Measurements from ENCODE around the gene SLC16A7.

DNA sequence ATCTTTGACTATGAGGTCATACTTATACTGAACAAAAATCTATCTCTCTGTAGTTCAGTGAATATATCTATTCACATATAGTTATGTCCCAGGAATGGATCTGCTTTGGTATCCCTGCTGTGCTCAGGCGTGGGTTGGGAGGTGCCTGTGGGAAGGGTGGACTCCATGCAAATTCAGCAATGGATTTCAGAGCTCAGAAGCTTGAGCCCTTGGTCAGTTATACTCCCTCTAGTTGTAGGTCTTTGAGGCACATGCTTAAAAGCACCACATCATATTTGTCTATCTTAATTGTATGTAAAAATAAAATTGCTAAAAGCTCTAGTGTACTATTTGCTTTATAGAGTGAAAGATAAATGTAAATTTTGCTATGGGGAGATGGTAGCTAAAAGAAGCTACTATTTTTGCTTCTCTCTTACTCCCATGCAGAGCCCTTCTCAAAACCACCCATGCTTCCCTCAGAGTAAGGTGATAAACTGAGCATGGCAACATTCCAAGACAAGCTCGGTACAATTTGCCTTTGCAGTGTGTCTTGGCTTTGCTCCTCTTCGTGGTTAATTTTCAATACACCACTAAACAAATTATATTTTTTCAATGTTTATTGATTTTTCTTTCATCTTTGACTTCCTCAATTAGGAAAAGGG, 54.9 kb downstream of the SLC16A7 start:
- TF ChIP-seq, protein P1, sequence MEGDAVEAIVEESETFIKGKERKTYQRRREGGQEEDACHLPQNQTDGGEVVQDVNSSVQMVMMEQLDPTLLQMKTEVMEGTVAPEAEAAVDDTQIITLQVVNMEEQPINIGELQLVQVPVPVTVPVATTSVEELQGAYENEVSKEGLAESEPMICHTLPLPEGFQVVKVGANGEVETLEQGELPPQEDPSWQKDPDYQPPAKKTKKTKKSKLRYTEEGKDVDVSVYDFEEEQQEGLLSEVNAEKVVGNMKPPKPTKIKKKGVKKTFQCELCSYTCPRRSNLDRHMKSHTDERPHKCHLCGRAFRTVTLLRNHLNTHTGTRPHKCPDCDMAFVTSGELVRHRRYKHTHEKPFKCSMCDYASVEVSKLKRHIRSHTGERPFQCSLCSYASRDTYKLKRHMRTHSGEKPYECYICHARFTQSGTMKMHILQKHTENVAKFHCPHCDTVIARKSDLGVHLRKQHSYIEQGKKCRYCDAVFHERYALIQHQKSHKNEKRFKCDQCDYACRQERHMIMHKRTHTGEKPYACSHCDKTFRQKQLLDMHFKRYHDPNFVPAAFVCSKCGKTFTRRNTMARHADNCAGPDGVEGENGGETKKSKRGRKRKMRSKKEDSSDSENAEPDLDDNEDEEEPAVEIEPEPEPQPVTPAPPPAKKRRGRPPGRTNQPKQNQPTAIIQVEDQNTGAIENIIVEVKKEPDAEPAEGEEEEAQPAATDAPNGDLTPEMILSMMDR (IDR thresholded peaks at IDR 0.05 in 8 of 11, conservative IDR thresholded peaks at IDR 0.05 in 3 of 11) = no peak
- TF ChIP-seq POLR2A (IDR thresholded peaks at IDR 0.05) = no peak
